Stimulated activated CD4-positive, alpha-beta T cell treated with anti-CD3 and anti-CD28 coated beads, Interleukin-15, amount 100 ng/mL, for 24 hours (primary cell): ENCODE data around the gene WDR27.
"Not testable (repeated sequence)": the region's sequence is repeated elsewhere in the genome, so short reads cannot be mapped to it uniquely, and the experiment has no call there.

Source experiments
- DNase-seq: peaks from one replicate; pipeline ENCODE4 v3.0.0-alpha.2; 2020

The WDR27 gene

DNA sequence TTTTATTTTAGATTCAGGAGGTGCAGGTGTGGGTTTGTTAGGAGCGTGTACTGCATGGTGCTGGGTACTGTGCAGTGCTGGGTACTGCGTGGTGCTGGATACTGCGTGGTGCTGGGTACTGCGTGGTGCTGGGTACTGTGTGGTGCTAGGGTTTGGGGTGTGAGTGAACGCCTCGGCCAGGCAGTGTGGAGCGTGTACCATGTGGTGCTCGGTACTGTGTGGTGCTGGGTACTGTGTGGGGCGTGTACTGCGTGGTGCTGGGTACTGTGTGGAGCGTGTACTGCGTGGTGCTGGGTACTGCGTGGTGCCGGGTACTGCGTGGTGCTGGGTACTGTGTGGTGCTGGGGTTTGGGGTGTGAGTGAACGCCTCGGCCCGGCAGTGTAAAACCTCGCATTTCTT lies 62.9 kb downstream of the WDR27 start:
- DNase-seq: no peak

DNA sequence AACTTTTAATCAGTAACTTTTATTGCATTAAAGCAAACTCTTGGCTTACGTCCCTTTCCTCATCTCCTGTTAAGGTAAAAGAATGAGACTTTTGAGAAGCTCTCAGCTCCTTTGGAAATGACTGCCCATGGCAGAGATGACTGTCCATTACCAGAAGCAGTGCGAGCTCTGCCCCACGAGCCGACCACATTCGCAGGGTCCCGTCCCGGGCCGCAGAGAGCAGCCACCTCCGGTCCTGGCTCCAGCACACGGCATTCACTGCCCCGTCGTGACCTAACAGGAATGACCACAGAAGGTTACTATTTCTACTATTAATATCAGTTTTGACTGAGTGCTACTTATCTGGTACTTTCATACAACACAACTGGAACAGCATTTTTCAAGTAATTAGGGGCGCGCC lies 63.4 kb downstream of the WDR27 start:
- DNase-seq: no peak

GRCh38 chr6:169635345-169635744 lies 66.5 kb downstream of the WDR27 start:
- DNase-seq: no peak

GRCh38 chr6:169632841-169633240 lies 69.0 kb downstream of the WDR27 start:
- no peak for DNase-seq

DNA sequence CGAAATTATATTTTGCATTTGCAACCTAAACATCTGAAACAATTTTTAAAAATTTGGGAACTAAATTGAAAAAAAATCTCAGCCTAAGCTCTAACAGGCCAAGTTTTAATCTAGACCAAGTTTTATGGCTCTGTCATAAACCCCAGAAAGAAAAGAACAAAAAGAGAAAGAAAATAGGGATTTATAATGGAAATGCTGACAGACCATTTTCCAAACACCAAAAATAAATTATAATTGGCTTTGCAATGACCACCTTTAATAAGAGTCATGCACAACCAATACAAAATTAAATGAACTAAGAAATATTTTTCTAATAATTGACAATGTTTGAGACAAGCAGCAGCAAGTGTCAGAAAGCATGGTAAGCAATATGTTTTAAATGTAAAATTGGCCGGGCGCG lies 72.6 kb downstream of the WDR27 start:
- DNase-seq: no peak

DNA sequence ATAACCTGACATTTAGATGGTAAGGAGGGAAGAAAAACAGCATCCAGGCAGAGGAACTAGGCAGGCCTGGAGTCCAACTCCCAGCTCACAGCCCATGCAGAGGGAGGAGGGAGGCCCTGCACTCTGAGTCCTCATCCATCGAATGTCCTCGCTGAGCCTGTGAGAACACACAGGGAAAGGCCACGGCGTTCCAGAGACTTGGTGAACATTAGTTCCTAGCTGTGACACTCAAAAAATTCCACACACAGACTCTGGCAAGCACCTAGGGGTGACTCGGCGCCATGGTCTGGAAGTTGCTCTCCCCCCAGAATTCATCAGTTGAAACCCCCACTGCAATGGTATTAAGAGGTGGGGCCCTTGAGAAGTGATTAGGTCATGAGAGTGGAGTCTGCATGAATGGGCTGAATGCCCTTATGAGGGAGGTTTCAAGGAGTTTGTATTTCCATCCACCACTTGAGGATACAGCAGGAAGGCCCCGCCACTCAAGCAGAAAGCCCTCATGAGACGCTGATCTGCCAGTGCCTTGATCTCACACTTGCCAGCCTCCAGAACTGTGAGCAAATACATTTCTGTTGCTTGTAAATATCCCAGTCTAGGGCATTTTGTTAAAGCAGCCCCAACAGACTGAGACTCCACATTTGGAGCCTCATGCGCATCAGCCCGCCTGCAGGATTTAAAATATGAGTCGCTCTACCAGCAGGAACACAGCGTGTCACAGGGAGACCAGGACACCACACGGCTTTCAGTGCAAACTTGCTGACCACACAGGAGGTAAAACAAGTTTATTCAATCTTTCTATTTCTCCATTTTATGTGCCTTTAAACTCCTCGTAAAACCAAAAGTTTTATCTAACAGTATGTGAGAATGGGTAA lies 73.9 kb downstream of the WDR27 start:
- no peak for DNase-seq

DNA sequence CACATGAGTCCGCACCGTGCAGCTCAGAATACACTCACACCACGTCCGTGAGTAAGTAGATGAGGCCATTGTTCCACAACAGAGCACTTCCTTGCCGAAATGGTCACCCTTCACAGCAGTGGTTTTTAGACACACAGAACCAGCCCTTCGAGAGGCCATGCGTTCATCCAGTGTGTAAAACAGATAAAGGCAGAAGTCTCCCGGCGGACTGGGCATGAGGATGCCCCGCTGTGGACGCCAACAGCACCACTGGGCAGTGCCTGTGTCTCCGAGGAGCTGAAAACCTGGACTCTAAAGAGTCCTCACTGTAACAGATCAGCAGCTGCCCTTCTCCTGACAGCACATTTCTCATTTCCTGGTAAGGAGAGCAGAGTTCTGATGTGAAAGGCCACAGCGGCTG lies 75.2 kb downstream of the WDR27 start:
- no peak for DNase-seq

- DNase-seq: no peak
Observed at GRCh38 chr6:169626169-169626568, 75.7 kb downstream of the WDR27 start.

DNA sequence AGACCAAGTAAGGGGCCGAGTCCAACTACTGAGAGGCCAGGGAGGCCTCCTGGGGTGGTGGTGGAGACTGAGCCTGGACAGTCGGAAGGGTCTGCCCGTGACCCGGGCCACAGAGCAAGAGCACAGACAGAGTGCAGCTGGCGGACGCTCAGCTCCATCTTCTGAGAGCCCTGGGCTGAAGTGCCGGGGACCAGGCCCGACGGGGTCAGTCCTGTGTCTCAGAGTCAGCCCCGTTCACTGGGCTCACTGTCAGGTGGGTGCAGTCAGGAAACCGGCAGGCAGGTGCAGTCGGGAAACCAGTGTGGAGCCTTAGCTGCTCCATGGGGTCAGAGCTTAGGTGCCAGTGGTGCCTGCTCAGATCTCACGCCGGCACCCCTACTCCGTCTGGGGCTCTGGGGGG lies 76.5 kb downstream of the WDR27 start:
- no peak for DNase-seq

- no peak for DNase-seq
Observed at GRCh38 chr6:169624785-169625184, 77.0 kb downstream of the WDR27 start.

GRCh38 chr6:169623975-169624374 lies 77.9 kb downstream of the WDR27 start:
- no peak for DNase-seq

- no peak for DNase-seq
Observed at GRCh38 chr6:169623343-169623742, 78.5 kb downstream of the WDR27 start.

GRCh38 chr6:169622618-169623017 lies 79.2 kb downstream of the WDR27 start:
- DNase-seq: no peak

GRCh38 chr6:169621311-169621710 lies 80.5 kb downstream of the WDR27 start:
- no peak for DNase-seq

DNA sequence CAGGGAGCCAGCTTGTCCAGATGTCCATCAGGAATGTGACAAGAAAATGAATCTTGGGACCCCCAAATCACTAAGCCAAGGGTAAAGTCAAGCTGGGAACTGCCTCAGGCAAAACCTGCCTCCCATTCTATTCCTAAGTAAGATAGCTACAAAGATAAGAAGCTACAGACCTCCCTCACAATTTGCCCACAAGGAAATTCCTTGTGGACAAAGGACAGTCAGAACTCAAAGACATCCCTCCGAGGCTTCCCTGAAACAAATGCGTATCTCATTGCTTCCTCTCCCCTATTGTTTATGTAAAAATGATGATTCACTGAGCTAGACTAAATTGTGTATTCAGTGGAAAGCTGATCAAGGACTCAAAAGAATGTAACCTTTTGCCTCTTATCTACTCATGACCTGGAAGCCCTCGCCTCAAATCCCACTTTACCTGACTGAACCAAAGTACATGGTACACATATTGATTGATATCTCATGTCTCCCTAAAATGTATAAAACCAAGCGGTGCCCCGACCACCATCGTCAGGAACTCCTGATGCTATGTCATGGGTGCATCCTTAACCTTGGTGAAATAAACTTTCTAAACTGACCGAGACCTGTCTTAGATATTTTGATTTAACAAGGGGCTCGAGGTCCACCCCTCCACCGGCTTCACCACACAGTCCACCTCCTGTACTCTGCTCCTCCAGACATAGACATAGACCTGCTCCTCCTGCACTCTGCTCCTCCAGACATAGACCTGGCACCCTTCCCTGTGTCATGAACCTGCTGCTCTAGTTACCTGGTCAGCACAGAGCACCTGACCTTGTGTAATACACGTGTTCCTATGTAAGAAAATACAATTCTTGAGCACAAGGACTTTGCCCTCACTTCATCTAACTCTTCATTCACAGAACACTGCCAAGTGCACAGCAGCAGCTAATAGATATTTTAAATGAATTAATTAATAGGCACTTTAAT lies 81.4 kb downstream of the WDR27 start:
- DNase-seq: no peak

GRCh38 chr6:169619650-169620049 lies 82.2 kb downstream of the WDR27 start:
- no peak for DNase-seq

- no peak for DNase-seq
Observed at GRCh38 chr6:169618526-169619490, 83.0 kb downstream of the WDR27 start.

- DNase-seq: no peak
Observed at GRCh38 chr6:169617562-169617961, 84.3 kb downstream of the WDR27 start.

DNA sequence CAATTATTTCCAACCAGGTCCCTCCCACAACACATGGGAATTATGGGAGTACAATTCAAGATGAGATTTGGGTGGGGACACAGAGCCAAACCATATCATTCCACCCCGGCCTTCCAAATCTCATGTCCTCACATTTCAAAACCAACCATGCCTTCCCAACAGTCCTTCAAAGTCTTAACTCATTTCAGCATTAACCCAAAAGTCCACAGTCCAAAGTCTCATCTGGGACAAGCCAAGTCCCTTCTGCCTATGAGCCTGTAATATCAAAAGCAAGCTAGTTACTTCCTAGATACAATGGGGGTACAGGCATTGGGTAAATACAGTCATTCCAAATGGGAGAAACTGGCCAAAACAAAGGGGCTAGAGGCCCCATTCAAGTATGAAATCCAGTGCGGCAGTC lies 93.2 kb downstream of the WDR27 start:
- not testable (repeated sequence) for DNase-seq

- no peak for DNase-seq
Observed at GRCh38 chr6:169604076-169604475, 97.8 kb downstream of the WDR27 start.

- DNase-seq: not testable (repeated sequence)
Observed at GRCh38 chr6:169601129-169601528, 100.7 kb downstream of the WDR27 start.

DNA sequence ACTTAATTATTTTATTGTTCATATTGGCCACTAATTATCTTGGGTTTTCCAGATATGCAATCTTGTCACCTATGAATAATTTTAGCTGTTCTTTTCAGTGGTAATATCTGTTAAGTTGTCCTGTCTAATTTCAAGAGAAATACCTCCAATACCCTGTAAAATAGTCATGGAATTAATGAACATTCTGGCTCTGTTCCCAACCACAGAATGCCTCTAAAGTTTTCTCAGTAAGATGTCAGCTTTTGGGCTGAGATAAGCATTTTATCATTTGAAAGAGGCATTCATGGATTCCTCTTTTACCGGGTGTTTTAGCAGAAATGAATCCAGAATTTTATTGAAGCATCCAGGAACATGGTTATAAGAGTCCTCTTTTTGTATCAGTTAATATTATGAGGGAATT lies 109.3 kb downstream of the WDR27 start:
- no peak for DNase-seq

- no peak for DNase-seq
Observed at GRCh38 chr6:169591616-169592015, 110.2 kb downstream of the WDR27 start.
